ENCODE results near the gene PLD5.
A peak's percentile ranks its signal among the peaks of the same experiment; 100 is the strongest.
"Not testable (repeated sequence)": the region's sequence is repeated elsewhere in the genome, so short reads cannot be mapped to it uniquely, and the experiment has no call there.

Gene PLD5

DNA sequence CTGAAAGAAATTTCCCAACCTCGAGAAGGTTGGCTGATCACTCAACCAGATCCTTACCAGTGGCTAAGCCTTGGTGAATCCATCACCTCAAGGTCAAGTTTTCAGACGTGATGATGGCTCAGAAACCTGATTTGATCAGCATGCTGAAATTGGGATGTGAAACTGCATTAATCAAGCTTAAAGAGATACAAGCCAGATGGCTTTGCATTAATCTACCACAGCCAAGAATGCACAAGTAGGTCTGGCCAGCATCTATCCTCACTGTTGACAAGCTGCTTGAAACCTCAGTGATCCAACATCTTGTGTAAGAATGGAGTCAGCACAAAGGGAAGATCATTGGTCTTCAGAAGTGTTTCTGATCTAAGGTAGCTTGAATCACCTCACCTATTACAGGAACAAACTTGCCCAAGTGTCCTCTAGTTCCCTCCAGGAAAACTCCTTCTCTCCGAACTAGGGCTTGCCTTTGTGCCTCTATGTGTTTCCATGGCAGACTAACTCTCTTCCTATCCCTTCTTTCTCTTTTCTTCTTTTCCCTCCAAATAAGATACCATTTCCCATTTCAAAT, 210.3 kb downstream of the PLD5 start:
- not testable (repeated sequence) for H3K4me3 ChIP-seq, H3K27ac ChIP-seq

DNA sequence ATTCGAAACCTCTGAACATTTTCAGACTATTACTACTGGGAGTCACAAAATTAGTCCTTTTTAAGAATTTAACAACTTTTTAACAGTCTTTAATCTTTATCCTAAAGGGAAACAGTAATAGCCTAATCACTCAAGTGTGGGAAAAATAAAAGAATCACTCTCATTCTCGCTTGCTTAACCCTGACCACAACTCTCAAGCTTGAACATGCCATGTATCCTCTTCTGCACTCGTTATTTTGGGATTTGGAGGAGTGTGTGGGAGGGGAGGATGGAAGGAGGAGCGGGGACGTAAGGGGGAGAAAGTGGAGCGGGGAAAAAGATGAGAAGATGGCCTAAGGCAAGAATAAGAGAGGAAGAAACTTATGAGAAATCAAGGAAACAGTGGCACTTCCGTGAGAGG, 215.8 kb downstream of the PLD5 start:
- H3K27ac ChIP-seq, H3K4me3 ChIP-seq: not testable (repeated sequence)

- H3K4me3 ChIP-seq, H3K27ac ChIP-seq: not testable (repeated sequence)
These were observed 230.7 kb downstream of the PLD5 start for GRCh38 chr1:242293781-242294180.

DNA sequence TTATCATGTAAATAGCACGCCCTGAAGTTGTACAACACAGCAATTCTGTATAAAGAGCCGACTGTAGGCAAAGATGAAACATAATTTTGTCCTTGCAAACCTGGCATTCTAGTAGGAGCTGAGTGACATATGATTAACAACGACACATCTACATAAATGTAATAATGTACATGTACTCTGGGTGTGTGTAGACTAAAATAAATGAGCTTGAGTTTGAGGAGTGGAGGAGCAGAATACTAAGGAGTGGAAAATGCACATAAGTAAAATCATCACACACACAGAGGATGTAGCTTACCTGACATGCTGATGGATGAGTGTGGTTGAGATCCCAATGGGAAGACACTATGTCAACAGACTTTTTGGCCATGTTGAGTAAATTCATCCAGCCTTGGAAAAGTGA, 236.4 kb downstream of the PLD5 start:
- H3K27ac ChIP-seq, H3K4me3 ChIP-seq: not testable (repeated sequence)

DNA sequence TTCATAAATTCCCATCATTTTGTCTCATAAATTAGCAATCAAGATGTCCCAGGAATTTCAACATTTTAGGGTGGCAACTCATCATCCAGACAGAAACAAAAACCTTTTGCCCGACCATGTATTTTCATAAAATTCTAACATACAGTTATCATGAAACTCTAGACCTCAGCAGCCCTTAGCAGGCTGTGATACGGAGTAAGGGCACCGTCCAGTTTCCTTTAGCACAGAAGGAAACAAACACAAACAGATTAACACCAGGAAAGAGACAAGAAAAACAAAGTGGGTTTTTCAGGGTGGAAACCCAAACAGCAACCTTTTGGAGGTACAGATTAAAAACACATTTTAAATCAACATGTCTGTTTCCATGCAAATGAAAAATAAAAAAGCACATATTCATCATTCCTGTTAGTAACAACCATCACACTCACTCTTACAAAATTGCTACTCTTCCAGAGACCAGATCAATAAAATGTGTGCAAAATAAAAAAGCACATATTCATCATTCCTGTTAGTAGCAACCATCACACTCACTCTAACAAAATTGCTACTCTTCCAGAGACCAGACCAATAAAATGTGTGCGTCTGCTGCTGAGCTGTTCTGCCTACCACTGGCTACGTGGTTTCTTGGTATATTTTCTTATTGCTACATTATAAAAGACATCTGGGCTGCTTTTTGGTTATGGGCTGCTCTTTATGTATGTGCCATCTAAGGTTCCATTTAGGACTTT, 241.6 kb downstream of the PLD5 start:
- not testable (repeated sequence) for H3K4me3 ChIP-seq, H3K27ac ChIP-seq

- H3K27ac ChIP-seq, H3K4me3 ChIP-seq: not testable (repeated sequence)
These were observed 246.1 kb downstream of the PLD5 start for GRCh38 chr1:242278406-242278805.

GRCh38 chr1:242276769-242277168, 247.7 kb downstream of the PLD5 start:
- H3K27ac ChIP-seq, H3K4me3 ChIP-seq: not testable (repeated sequence)

DNA sequence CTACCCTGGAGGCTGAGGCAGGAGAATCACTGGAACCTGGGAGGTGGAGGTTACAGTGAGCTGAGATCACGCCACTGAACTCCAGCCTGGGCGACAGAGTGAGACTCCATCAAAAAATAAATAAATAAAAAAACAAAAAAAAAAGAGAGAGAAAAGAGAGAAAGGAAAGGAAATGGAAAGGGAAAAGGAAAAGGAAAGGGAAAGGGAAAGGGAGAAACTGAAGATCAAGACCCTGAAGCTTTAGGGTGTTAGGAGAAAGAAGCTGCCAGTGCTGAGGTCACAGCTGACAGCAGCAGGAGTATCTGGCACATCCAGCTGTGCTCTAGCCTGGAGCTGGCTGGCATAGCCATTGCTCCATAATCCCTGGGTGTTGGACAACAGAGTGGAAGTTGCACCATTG, 257.5 kb downstream of the PLD5 start:
- H3K27ac ChIP-seq, H3K4me3 ChIP-seq: not testable (repeated sequence)

DNA sequence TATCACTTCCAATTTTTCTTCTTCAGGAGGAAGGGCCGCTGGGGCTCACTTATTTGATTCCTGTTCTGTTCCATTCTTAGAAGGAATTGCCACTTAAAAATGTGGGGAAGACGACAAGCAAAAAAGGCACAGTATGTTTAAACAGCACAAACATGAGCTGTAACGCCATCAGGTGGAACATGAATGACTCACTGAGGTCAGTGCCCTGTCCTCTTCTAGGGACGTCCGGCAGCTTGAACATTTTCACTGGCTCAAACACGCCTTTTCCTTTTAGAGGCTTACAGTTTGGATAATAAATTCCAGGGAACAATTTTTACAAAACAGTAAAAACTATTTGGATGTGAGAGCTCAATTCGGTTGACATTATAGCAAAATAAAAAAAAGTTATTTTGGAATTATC, 260.1 kb downstream of the PLD5 start:
- not testable (repeated sequence) for H3K4me3 ChIP-seq, H3K27ac ChIP-seq

- H3K4me3 ChIP-seq = no peak overlapping the region
- no peak overlapping the region for H3K27ac ChIP-seq
These were observed 279.2 kb downstream of the PLD5 start for GRCh38 chr1:242245255-242245654.

DNA sequence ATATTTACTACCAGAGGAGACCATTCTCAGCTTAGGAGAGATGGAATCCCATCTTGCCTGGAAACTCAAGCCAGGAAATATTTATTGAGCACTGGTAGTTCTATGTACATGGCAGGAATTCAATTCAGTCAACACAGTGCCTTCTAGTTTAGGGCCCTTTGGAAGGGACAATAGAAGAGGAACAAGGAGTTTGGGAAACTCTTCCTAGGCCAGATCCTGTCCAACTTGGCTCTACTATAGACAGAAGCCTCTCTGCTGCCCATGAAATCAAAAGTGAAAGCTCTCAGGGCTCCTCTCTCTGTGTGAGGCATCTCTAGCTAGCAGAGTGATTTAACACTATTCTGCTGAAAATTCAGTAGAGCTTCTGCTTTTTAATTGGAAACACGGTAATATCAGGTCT, 281.0 kb downstream of the PLD5 start:
- Histone ChIP-seq H3K4me3 (no peak overlapping the region), H3K27ac (peak overlapping the region in 2 of 21 experiments; percentile 40 to 41)

- no peak overlapping the region for H3K4me3 ChIP-seq
- H3K27ac ChIP-seq = peak overlapping the region in 2 of 21 experiments; percentile 19 to 40
These were observed 281.5 kb downstream of the PLD5 start for GRCh38 chr1:242242983-242243382.

DNA sequence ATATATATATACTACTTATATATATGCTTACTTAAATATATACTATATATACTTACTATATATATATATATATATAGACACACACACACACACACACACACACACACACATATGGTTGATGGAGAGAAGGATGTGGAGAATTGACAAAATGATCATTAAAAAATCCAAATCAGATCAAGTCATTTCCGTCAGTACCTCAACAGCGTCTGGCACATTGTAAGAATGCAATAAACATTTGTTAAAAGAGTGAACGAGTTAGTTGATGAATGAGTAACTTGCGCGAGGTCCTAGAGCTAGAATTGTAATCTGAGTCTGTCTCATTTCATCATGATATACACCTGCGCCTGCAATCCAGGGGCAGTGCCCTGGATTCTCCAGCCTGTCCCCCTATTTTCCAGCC, 282.6 kb downstream of the PLD5 start:
- no peak overlapping the region for H3K4me3 ChIP-seq
- no peak overlapping the region for H3K27ac ChIP-seq

DNA sequence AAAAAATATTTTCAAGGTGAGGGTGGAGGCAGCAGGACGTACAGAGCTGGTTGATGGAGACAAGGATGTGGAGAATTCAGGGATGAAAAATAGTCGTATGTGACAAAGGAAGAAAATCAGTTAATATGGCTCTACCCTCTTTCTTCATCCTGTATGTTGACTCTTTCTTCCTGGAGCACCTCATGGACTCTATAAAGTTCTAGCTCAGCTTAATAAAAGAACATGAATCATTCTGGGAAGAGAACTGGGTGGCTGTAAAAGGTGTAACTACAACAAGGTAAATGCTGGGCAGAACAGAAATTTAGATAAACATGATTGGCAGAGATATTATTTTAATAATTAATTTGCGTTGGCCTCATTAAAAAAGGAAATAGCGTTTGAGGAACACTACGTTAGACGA, 283.8 kb downstream of the PLD5 start:
- Histone ChIP-seq H3K27ac (no peak overlapping the region), H3K4me3 (no peak overlapping the region)

DNA sequence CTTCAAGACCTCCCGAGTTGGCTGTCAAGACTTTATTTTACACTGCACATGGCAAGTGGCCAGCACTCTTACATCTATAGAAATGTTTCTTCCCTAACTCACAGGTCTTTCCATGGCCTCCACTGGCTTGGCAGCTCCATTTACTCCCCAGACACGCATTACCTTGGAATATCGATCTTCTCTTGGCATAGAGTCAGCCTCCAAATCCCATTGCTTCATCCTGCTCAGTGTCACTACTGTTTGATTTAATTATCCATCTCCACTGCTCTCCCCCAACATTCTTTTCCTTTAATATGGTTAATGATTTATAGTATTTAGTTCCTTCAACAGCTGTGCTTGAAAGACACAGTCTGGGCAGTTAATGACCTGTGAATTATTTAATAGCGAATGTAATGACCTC, 284.4 kb downstream of the PLD5 start:
- Histone ChIP-seq H3K27ac (no peak overlapping the region), H3K4me3 (no peak overlapping the region)

DNA sequence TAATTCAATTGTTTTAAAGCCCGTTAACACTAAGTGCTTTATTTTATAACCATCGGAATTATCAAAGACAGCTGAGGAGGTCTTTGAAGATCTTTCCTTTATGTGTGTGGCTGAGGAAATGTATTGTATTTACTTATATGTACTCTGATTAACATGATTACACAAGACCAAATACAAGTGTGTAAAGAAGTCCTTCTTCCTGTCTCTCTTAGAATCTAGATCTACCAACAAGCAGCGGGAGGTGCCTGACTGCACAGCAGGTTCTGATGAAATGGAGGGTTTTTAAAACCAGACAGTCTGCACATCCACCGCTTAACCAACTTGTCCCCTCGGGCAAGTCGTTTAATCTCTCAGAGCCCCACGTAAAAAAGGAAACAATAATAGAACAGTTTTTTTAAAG, 285.1 kb downstream of the PLD5 start:
- H3K4me3 ChIP-seq = no peak overlapping the region
- H3K27ac ChIP-seq = no peak overlapping the region

GRCh38 chr1:242237051-242237450, 287.4 kb downstream of the PLD5 start:
- Histone ChIP-seq H3K4me3 (no peak overlapping the region), H3K27ac (no peak overlapping the region)

DNA sequence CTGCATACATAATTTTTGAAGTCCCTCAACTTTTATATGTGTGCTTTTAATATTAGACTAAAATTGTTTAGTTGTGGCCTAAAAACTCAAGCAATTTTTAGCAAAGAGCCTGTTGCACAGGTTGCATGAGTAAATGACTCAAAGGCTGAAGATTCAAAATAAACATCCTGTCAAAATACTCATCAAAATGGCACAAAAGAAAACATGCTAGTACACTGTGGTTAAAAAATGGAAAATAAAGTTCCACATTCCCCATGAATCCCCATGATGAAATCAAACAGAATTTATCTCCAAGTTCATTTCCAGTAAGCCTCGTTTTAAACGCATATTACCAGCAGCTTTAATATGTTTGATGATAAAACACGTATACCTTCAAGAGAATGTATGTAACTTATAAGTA, 295.5 kb downstream of the PLD5 start:
- H3K27ac ChIP-seq = no peak overlapping the region
- H3K4me3 ChIP-seq = no peak overlapping the region

GRCh38 chr1:242225767-242226573, 298.5 kb downstream of the PLD5 start:
- Histone ChIP-seq H3K4me3 (no peak overlapping the region), H3K27ac (no peak overlapping the region)

DNA sequence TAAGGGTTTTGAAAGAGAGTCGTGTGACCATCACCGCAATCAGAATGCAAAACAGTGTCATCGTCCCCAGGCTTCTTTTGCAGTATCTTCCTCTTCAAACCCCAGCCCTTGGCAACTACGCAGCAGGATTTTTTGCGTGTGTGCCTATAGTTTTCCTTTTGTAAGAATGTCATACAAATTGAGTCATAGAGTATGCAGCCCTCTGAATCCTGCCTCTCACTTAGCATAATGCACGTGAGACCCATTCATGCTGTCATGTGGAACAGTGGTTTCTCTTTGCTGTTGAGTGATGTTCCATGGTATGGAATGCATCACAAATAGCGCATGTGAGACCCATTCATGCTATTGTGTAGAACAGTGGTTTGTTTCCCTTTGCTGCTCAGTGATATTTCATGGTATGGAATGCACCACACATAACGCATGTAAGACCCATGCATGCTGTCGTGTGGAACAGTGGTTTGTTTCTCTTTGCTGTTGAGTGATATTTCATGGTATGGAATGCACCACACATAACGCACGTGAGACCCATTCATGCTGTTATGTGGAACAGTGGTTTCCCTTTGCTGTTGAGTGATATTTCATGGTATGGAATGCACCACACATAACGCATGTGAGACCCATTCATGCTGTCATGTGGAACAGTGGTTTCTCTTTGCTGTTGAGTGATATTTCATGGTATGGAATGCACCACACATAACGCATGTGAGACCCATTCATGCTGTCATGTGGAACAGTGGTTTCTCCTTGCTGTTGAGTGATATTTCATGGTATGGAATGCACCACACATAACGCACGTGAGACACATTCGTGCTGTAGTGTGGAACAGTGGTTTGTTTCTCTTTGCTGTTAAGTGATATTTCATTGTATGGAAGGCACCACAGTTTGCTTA, 299.4 kb downstream of the PLD5 start:
- not testable (repeated sequence) for H3K27ac ChIP-seq, H3K4me3 ChIP-seq
